LNCAP (cell line): ENCODE data around the gene DHRS12.

Experiments
- CTCF ChIP-seq: fragments of 450-650 bp; IDR thresholded peaks from 2 replicates; pipeline ENCODE4 v1.5.1; 2017; ENCODE audit warnings: mild to moderate bottlenecking

The DHRS12 gene

GRCh38 chr13:51825681-51826254 is 21.8 kb upstream of the DHRS12 start:
- no peak for TF ChIP-seq CTCF

DNA sequence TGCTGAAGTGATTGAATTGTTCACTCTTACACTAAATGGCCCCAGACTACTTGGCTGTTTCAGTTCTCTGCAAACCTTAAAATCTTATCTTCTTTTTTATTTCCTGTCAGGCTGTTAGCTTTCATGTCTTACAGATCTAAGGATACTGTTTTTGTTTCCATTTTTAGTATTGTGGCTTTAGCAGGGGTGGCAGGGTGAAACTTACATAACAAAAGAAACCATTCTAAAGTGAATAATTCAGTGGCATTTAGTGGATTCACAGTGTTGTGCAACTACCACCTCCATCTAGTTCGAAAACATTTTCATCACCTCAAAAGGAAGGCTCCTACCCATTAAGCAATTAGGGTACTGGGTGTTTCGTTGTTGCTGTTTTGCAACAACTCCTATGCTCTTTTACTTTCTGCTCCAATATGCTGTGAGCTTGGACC is 21.2 kb upstream of the DHRS12 start:
- no peak for TF ChIP-seq CTCF

DNA sequence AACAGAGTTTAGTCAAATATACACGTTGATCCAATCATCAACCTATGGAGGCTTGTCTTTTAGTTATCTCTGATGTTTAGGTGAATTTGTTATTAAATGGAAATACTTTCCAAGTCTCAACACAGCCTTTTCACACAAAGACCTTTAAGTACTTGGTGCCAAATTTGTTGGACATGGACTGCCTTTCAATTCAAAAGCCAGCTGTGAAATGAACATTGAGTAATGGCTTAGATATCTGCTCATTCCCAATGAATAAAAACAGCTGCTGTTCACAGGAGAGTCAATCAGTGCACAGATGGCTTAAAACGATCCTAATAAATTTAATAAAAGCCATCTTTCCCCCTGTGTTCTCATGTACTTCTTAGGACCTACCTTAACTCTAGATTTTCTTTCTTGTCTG is 19.9 kb upstream of the DHRS12 start:
- TF ChIP-seq CTCF, result no peak

DNA sequence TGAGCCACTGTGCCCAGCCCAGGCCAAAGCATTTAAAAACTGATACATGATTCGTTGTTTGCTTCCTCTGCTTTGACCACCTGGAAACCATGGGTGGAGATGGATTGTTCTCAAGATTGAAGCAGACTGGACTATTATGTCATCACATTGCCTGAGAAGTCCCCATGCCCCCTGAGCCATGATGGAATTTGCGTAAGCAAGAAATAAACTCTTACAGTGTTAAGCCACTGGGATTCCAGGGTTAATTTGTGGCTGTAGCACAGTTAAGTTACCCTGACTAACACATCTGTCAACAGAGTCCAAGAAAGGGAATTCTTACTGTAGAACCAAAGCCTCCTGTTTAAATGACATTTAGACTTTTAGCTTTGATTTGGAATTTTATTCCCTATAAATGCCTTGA is 19.4 kb upstream of the DHRS12 start:
- no peak for TF ChIP-seq CTCF

GRCh38 chr13:51822106-51822815 is 18.3 kb upstream of the DHRS12 start:
- TF ChIP-seq CTCF, result no peak

GRCh38 chr13:51821606-51822005 is 17.6 kb upstream of the DHRS12 start:
- no peak for TF ChIP-seq CTCF

DNA sequence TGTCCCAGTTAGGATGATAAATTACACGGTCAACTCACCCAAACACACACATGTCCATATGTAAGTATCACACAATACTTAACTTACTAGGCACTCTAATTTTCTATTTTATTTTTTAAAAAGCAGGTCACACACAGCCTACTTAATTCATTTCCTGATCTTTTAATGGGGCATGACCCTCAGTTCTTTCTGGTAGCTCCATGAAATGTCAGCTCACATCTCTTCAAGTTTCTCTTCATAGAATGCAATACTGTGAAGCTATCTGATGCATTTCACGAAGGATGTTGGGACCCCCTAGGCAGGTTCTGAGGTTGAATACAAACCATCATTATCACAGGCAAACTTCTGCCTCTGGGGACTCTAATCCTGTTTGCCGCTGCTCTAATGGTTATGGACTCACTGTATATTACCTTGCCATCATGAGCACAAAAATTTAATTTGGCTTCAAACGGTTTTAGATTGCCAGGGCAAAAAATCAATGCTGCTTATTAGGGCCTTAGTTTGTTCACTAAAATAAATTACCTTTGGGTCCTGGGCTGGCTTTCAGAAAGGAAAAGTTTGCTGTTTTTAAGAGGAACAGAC is 16.1 kb upstream of the DHRS12 start:
- no peak for TF ChIP-seq CTCF
